CD4-positive, alpha-beta T cell treated with Interleukin-15 for 1 hour (primary cell): ENCODE measurements around the gene KCNJ16.

ENCODE experiments used
- DNase-seq: peaks from one replicate; pipeline ENCODE4 v3.0.0-alpha.2; 2020

KCNJ16 gene

DNA sequence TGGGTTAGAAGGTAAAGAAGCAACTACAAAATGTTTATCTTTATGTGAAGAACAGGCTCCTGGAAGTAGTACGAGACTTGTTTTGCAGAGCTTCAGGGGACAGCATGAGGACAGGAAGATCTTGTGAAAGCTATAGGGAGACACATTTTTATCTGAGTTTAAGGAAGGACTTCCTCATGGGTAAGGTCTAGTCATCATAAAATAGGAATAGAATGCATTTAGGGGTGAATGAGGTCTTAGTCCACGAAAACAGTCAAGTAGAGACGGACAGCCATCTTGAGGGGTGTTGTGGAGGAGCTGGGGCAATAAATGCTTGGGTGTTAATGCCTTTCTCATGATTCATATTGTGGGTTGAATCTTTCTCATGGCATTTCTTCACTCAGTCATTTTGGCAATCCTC, 24.3 kb downstream of the KCNJ16 start:
- DNase-seq: no peak

DNA sequence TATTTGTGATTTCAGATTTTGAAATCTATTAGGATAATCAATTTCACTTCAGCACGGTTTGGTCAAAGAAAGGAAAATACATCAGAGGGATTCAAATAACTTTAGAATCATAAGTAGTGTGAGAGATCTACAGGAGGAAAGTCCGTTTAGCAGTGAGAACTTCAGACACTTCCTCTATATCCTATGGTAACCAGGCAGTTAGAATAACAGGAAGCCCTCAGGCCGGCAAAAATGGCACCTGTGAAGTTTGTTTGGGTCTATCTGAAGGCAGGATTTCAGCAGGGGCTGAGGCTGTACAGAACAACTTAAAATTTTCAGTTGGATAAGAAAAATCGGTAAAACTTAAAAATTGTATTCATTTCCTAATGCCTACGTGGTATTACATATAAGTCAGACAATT, 24.9 kb downstream of the KCNJ16 start:
- DNase-seq: no peak

DNA sequence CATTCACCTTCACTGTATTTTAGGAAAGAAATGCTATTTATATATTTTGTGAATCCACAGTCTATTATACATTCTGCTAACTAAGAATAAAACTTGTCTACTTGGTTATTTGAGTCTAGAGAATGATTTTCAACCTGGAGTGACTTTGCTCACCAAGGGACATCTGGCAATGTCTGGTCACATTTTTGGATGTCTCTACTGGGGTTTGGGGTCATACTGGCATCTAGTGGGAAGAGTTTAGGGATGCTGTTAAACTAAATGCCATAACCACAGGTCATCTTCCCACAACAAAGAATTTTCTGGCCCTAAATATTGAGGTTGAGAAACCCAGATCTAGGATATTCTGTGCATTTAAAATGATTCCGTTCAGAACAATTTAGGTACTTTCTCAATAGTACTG, 26.0 kb downstream of the KCNJ16 start:
- DNase-seq: no peak

DNA sequence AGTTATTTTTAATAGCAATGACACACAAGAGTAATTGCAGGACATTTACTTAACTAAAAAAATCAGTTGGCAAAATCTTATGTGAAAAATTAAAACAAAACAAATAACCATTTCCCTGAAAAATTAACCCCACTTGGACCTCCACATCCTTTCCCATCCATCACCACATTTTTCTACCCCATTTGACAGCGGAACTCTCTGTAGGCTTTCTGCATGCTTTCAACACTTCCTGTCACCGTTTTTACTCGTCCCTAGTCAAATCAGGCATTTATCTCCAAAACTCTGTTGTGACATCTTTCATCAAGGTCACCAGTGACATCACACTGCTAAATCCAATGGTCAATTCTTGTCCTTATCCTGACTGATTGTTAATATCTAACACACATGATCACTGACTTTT, 27.5 kb downstream of the KCNJ16 start:
- DNase-seq: no peak

DNA sequence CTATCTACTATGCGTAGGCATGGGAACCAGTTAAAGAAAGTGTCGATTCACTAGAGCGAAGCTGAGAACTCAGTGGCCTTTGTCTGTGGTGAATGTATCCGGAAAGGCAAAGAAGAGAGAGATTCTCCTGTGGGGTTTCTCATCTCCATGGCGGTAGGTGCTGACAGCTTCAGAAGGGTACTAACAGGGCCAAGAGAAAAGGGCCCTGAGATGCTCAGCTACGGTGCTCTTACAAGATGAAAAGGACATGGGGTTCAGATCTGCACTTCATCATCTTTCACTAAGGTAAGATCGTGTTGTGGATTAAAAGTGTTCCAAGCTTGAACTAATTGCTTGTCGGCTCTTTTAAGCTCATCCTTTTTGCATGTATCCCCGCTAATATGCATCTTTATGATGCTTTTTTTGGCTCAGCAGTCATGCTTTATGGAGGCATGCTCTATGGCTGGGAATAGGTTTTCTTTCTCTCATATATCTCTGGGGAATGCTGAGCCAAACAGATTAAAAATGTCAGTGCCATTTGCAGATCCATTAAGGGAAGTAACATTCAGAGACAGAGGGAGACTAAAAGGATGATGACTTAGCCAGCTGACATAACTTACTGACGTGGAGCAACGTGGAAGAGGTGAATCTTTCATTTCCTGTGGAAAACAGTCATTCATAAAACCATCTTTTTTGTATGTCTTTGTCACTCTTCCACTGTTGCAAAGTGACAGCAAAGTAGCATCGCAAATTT, 29.9 kb downstream of the KCNJ16 start:
- no peak for DNase-seq

- no peak for DNase-seq
Measured at GRCh38 chr17:70105641-70106040, 30.6 kb downstream of the KCNJ16 start.

DNA sequence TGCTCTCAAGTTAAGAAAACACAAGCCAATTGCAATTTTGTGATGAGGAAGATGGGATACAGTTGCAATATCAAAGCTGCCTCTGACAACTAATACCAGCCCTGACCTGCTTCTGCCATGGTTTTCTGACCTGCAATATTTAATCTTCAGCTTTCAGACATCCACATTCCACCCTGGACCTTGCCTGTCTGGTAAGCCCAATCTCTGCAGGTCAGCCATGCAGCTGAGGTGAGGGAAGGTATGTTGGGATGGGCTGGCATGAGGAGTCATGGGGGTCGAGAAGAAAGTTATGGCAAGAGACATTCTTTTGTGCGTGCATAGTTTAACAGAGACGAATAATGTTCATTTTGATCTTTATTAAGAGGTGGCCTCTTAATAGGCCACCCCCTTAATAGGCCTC, 31.5 kb downstream of the KCNJ16 start:
- DNase-seq: no peak

DNA sequence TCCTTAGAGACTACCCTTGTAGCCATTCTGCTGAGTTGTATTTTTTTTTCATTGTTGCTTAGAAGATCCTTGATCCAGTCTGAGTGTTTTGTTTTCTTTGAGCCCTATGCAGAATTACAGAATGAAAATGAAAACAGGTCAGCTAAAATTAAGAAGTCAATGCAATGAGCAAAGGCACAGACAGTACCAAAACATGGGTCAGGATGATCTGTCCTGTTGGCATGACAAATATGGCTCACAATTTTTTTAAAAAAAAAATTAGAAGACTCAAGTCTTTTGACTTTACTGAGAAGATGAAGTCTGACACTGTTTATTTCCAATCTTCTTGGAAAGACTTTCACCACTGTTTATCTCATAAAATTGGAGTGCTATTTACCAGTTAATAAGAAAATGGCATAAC, 32.4 kb downstream of the KCNJ16 start:
- DNase-seq: no peak

DNA sequence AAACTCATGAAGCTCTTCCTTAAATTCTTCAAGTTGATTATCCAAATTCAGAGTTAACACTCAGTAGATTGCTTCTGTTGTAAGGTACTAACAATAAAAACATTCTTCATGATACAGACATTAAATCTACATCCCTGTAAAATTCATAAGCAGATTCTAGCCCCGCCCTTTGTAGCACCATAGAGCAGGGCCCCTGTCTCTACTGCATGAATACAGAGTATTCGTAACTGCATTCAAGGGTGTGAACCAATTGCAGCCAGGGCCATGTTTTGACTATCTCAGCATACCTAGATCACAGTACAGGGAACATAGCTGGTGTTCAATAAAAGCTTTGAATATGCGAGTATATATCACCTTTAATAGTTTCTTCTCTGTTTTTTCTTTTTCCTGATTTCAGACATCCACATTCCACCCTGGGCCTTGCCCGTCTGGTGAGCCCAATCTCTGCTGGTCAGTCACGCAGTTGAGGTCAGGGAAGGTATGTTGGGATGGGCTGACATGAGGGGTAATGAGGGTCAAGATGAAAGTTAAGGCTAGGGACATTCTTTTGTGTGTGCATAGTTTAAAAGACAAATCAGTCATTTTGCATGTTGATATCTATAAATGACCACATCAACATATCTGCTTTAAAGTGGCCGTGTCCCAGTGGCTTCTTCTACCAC, 33.0 kb downstream of the KCNJ16 start:
- DNase-seq: no peak

DNA sequence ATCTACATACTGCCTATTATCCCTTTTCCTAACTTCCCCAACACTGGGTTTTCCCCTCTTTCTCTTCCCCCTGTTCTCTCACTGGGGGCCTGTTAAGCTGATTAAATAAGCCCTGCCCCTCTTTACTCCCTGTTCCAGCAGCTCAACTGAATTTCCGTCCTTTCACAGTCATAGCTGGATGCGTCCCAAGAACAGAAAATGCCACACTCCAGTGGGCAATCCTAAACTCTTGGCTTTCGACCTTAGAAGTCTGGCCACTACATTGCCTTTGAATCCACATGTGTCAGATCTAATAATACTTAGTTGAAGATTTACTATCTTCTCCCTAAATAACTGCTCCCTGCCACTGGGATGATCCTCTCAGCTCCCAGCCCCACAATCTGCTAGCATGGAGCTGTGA, 34.5 kb downstream of the KCNJ16 start:
- DNase-seq: no peak

GRCh38 chr17:70110443-70110880, 35.4 kb downstream of the KCNJ16 start:
- no peak for DNase-seq

- DNase-seq: no peak
Measured at GRCh38 chr17:70111201-70111600, 36.2 kb downstream of the KCNJ16 start.

DNA sequence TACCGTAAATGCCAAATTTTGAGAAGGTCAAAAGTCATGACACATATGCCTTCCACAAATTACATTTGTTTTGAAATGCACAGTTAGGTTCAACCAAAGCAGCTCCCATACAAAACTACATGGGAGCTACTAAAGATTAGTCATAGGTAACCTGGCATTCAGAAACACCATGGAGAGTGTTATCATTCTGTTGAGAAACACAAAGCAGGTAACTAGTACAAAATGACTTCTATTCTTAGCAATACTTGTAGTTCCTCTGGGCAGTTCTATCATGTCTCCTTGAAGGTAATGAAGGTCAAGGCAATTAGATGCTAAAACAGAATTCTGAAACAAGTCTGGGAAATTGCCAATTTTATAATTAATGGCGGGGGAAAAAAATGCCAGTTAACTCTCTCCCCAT, 39.4 kb downstream of the KCNJ16 start:
- no peak for DNase-seq

GRCh38 chr17:70115126-70115525, 40.1 kb downstream of the KCNJ16 start:
- no peak for DNase-seq

DNA sequence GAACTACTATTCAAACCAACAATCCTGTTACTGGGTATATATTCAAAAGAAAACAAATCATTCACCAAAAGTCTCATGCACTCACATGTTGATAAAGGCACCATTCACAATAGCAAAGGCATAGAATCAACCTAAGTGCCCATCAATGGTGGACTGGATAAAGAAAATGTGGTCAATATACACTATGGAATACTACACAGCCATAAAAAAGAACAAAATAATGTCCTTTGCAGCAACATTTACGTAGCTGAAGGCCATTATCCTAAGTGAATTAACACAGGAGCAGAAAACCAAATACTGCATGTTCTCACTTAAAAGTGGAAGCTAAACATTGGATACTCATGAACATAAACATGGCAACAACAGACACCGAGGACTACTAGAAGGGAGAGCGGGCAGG, 41.9 kb downstream of the KCNJ16 start:
- DNase-seq: no peak

DNA sequence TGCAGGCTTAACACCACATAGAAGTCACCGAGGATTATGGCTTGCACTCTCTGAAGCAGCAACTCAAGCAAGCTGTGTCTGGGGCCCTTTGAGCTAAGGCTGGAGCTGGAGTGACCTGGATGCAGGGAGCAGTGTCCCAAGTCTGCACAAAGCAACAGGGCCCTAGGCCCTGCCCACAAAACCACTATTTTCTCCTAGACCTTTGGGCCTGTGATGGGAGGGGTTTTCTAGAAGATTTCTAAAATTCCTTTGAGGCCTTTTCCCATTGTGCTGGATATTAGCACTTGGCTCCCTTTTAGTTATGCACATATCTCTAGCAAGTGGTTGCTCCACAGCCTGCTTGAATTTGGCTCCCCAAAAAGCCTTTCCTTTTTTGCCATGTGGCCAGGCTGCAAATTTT, 44.5 kb downstream of the KCNJ16 start:
- DNase-seq: no peak

DNA sequence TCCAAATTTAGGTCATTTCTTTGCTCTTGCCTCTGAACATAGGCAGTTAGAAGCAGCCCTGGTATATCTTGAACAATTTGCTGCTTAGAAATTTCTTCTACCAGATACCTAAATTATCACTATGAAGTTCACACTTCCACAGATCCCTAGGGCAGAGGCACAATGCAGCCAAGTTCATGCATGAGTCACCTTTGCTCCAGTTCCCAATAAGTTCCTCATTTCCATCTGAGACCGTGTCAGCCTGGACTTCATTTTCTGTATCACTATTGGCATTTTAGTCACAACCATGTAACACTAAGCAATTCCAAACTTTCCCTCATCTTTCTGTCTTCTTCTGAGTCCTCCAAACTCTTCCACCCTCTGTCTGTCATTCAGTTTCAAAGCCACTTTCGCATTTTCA, 45.0 kb downstream of the KCNJ16 start:
- no peak for DNase-seq

- no peak for DNase-seq
Measured at GRCh38 chr17:70120425-70120824, 45.4 kb downstream of the KCNJ16 start.

DNA sequence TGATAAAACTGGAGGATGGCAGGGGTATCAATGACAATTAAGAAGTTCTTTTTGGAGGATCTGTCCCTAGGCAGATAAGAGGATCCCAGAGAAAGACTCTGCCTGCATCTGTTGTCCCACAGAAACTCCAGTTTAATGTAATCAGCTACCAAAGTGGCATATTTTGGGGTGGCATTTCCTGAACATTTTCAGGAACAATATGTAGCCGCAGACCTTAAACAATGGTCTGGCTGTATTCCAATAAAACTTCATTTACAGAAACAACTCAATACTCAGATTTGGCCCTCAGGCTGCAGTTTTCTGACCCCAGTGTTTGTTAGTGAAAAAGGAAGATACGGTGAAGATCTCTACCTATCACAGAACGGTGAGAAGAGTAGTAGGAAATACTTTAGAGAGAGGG, 46.1 kb downstream of the KCNJ16 start:
- DNase-seq: no peak

DNA sequence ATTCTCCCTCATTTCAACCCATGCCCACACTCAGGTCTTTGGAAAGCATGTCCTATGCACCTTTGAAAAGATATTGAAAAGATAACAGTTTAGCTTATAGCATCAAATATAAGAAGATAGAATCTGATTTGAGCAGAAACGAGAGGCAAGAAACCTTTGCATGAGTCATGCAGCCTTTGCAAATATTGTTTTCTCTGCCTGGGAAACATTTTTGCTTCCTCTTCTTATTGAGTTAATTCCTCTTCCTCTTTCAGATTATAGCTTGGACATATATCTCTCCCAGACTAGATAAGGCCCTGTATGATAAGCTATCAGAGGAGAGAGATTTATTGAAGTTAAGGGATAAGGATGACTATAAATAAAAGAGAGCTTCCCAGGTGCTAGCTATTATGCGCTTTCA, 48.2 kb downstream of the KCNJ16 start:
- no peak for DNase-seq

- no peak for DNase-seq
Measured at GRCh38 chr17:70124723-70125122, 49.7 kb downstream of the KCNJ16 start.

DNA sequence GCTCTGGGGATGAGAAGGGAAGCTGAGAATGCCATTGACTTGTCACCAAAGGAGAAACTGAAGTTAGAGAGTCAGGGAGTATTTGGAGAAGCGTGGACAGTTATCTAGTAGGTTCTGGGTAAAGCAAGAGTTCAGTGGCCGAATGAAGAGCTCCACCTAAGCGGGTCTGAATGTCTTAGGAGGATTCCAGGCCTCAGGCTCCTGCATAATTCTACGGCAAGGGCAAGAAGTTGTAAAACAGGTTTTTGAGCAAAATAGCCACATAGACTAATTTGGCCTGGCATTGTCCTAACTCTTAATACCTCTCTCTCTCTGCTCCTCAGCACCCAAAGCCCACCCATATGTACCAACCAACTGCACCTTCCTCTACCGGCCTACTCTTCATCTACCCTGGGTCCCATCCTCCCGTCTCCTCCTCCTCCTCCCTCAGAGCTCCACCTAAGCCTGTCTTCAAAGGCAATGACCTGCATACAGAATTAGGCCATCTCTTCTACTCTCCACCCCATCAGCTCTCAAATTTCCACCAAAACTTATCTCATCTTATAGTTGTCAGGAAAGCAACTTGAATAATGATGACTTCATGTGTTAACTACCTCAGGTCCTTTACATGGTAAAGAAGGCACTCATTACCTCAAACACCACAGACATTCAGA, 52.3 kb downstream of the KCNJ16 start:
- no peak for DNase-seq

DNA sequence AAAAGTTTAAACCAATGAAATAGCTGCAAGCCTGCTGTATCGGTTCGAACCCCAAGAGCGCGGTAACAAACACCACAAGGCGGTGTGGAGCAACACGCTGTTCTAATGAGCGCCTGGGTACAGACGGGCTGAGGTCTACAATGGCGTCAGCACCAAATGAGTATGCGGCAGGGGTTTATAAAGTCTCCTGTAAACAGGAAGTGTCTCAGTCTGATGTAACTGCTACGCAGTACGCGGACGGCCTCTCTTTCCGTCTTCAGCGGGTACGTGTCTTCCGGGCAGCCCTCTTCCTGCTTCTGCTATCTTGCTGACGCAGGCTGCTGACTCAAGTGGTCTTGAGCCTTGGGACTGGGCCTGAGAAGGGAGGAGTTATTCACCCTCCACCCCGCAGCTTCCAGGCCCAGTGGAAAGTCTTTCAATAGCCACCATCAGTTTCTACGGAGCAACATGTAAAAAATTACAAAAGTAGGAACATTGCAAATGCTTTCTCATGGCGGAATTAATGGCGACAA, 53.8 kb downstream of the KCNJ16 start:
- DNase-seq: no peak

- DNase-seq: no peak
Measured at GRCh38 chr17:70130289-70130688, 55.3 kb downstream of the KCNJ16 start.
